Lower lobe of right lung (tissue), 2 donors: ENCODE measurements around the gene WNT11. TPM values are rescaled to one million over a fixed set of nuclear protein-coding genes. Genes with fewer than 3 reads are reported as not detected.

Source experiments
- ATAC-seq, 2 donors: fragments of 200-7000 bp; cut with Tn5 transposase; one replicate each; pipeline ENCODE4 v1.9.1; 2020 to 2022; ENCODE audit warnings: mild to moderate bottlenecking in 2 of 2, moderate library complexity in 2 of 2
- DNase-seq: peaks from one replicate; pipeline ENCODE4 v3.0.0-alpha.2; 2020
- H3K27ac ChIP-seq: fragments of 200-600 bp; one replicate; pipeline ENCODE4 v1.8.0; 2022
- H3K27me3 ChIP-seq: fragments of 200-600 bp; one replicate; pipeline ENCODE4 v1.8.0; 2022; ENCODE audit warnings: low read depth
- H3K36me3 ChIP-seq: fragments of 200-600 bp; one replicate; pipeline ENCODE4 v1.8.0; 2022; ENCODE audit warnings: mild to moderate bottlenecking
- H3K4me1 ChIP-seq: fragments of 200-600 bp; one replicate; pipeline ENCODE4 v1.8.0; 2022
- H3K4me3 ChIP-seq: fragments of 200-600 bp; one replicate; pipeline ENCODE4 v1.8.0; 2022; ENCODE audit warnings: mild to moderate bottlenecking
- H3K9me3 ChIP-seq: fragments of 200-600 bp; one replicate; pipeline ENCODE4 v1.8.0; 2022
- CTCF ChIP-seq: fragments of 200-600 bp; IDR thresholded peaks from one replicate; pipeline ENCODE4 v1.8.0; 2022; ENCODE audit warnings: antibody characterized with exemption, mild to moderate bottlenecking
- intact Hi-C: fragments of 100-400 bp; cut with DNase I; formaldehyde crosslinking; loops from one replicate; pipeline ENCODE4 v1.11.0; 2022
- total RNA-seq: library from RNA; stranded (reverse); fragmentation: NEBNext Ultra II Directional; extraction: Animal tissue kit (Norgen Biotek cat#: 25700); gene quantifications from one replicate; pipeline ENCODE4 v1.2.1, GENCODE V29; 2021
- donor health status: DM: no; HTN: yes; CAD: no; lungs with severe emphysema.

The WNT11 gene
- total RNA-seq, 1 donor from 2014 or later, result 9.2 TPM

- no peak overlapping the region for H3K27ac ChIP-seq
- no peaks in the 10 kb centered on the region for H3K4me1 ChIP-seq
- intact Hi-C loops, result no loop called here
- no peaks in the 10 kb centered on the region for H3K36me3 ChIP-seq
- DNase-seq (peak; percentile 10), ATAC-seq (no peak)
- H3K27me3 ChIP-seq, result no peaks in the 10 kb centered on the region
- no peaks in the 10 kb centered on the region for H3K9me3 ChIP-seq
- no peak overlapping the region for H3K4me3 ChIP-seq
- no peak for TF ChIP-seq CTCF
Measured at GRCh38 chr11:76245720-76246119, 39.4 kb upstream of the WNT11 start.

GRCh38 chr11:76244316-76244851 is 38.1 kb upstream of the WNT11 start:
- intact Hi-C loops, result no loop called here
- H3K4me1 ChIP-seq, result no peaks in the 10 kb centered on the region
- no peak overlapping the region for H3K27ac ChIP-seq
- TF ChIP-seq CTCF, result no peak
- no peaks in the 10 kb centered on the region for H3K36me3 ChIP-seq
- DNase-seq (peak; percentile 27), ATAC-seq (no peak)
- H3K4me3 ChIP-seq, result no peak overlapping the region
- no peaks in the 10 kb centered on the region for H3K9me3 ChIP-seq
- no peaks in the 10 kb centered on the region for H3K27me3 ChIP-seq

GRCh38 chr11:76243957-76244285 is 37.6 kb upstream of the WNT11 start:
- Histone ChIP-seq H3K4me1 (no peaks in the 10 kb centered on the region), H3K4me3 (no peak overlapping the region), H3K27me3 (no peaks in the 10 kb centered on the region), H3K36me3 (no peaks in the 10 kb centered on the region), H3K27ac (no peak overlapping the region), H3K9me3 (no peaks in the 10 kb centered on the region)
- ATAC-seq, result no peak
- TF ChIP-seq CTCF, result no peak
- DNase-seq, result peak; percentile 23
- intact Hi-C loops, result no loop called here

- Histone ChIP-seq H3K27ac (no peak overlapping the region), H3K27me3 (no peaks in the 10 kb centered on the region), H3K36me3 (no peaks in the 10 kb centered on the region), H3K4me3 (no peak overlapping the region), H3K4me1 (no peaks in the 10 kb centered on the region), H3K9me3 (no peaks in the 10 kb centered on the region)
- DNase-seq (peak; percentile 35), ATAC-seq (no peak)
- intact Hi-C loops, result no loop called here
- TF ChIP-seq CTCF, result no peak
Measured at GRCh38 chr11:76243193-76243956, 37.1 kb upstream of the WNT11 start.

GRCh38 chr11:76242004-76242779 is 35.9 kb upstream of the WNT11 start:
- Histone ChIP-seq H3K27ac (no peak overlapping the region), H3K4me1 (no peaks in the 10 kb centered on the region), H3K27me3 (no peaks in the 10 kb centered on the region), H3K9me3 (no peaks in the 10 kb centered on the region), H3K36me3 (no peaks in the 10 kb centered on the region), H3K4me3 (no peak overlapping the region)
- intact Hi-C loops, result no loop called here
- no peak for TF ChIP-seq CTCF
- DNase-seq (peak; percentile 35), ATAC-seq (no peak)
